ENCODE measurements around the gene PRRC2B. TPM values are rescaled to one million over a fixed set of nuclear protein-coding genes. Genes with fewer than 3 reads are reported as not detected.
"Not testable (repeated sequence)": the region's sequence is repeated elsewhere in the genome, so short reads cannot be mapped to it uniquely, and the experiment has no call there.

PRRC2B gene
- 100 to 1,000 TPM; 130 to 173 (median 145) TPM for total RNA-seq (2021; fragmentation: NEBNext Ultra II Directional; extraction: Animal tissue kit (Norgen Biotek cat#: 25700))
- long read RNA-seq, partial matches to known transcripts, result 5 of 21 reads
- long read RNA-seq, other reads (novel, unspliced or antisense), result 15 of 21 reads

DNA sequence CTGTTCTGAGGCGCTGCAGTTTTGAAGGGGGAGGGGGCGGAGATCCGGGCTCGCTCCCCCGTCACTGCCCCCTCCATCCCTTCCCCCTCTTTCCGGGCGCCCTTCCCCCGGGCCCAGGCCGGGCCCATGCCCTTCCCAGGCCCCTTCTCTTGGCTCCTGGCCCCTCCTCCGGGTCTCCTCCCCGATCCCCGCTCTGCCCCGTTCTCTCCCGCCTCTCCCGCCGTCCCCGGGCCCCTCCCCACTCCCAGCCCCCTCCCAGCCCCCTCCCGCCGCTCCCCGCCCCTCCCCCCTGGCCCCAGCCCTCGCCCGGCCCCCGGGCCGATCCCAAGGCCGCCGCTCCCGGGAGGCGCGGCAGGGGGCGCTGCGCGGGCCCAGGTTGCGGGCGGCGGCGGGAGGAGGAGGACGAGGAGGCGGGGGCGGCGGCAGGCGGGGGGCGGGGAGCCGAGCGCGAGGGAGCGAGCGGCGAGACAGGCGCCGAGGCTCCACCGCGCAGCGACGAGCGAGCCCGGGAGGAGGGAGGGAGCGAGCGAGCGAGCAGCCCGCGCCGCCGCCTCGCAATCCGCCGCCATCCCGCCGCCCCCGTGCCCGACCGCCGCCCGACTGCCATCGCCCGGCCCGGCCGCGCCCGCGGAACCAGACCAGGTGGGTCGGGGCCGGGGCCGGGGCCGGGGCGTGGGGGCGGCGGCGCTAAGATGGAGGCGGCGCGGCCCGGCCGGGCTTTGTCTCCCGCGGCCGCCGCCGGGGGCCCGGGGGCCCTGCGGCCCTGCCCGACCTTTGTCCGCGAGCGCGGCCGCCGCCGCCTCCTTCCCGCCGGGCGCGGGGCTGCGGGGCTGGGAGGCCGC, at the start of gene PRRC2B:
PRRC2B (plus strand) TSS at position 465 of the 842 bp plus-strand sequence. CDS start 36,059 bp downstream, outside the sequence.
- peak; percentile 48 for DNase-seq
- peaks cover 11% of the 10 kb centered on the region; the same call in 1 of the 2 replicates for H3K36me3 Mint-ChIP-seq (ENCODE audit: low read depth)
- peak within 1 kb of the TSS; percentile 98 for H3K4me3 Mint-ChIP-seq
- peaks cover 8% of the 10 kb centered on the region for H3K27me3 Mint-ChIP-seq (ENCODE audit: insufficient read depth)
- H3K4me1 Mint-ChIP-seq (ENCODE audit: low read depth), result peaks cover 43% of the 10 kb centered on the region
- H3K27ac Mint-ChIP-seq, result peak within 1 kb of the TSS; percentile 93
- no peaks in the 10 kb centered on the region for H3K9me3 Mint-ChIP-seq
- TF ChIP-seq, protein P1, sequence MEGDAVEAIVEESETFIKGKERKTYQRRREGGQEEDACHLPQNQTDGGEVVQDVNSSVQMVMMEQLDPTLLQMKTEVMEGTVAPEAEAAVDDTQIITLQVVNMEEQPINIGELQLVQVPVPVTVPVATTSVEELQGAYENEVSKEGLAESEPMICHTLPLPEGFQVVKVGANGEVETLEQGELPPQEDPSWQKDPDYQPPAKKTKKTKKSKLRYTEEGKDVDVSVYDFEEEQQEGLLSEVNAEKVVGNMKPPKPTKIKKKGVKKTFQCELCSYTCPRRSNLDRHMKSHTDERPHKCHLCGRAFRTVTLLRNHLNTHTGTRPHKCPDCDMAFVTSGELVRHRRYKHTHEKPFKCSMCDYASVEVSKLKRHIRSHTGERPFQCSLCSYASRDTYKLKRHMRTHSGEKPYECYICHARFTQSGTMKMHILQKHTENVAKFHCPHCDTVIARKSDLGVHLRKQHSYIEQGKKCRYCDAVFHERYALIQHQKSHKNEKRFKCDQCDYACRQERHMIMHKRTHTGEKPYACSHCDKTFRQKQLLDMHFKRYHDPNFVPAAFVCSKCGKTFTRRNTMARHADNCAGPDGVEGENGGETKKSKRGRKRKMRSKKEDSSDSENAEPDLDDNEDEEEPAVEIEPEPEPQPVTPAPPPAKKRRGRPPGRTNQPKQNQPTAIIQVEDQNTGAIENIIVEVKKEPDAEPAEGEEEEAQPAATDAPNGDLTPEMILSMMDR (IDR thresholded peaks at IDR 0.05), result peak; percentile 74

DNA sequence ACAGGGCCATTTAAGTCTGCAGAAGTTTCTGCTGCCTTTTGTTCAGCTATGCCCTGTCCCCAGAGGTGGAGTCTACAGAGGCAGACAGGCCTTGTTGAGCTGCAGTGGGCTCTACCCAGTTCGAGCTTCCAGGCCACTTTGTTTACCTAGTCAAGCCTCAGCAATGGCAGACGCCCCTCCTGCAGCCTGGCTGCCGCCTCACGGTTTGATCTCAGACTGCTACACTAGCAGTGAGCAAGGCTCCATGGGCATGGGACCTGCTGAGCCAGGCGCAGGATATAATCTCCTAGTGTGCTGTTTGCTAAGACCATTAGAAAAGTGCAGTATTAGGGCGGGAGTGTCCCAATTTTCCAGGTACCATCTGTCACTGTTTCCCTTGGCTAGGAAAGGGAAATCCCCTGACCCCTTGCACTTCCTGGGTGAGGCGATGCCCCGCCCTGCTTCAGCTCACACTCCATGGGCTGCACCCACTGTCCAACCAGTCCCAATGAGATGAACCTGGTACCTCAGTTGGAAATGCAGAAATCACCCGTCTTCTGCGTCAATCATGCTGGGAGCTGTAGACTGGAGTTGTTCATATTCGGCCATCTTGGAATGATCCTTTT, 48.9 kb upstream of the PRRC2B start:
- peaks cover 25% of the 10 kb centered on the region for H3K27me3 Mint-ChIP-seq (ENCODE audit: insufficient read depth)
- not testable (repeated sequence) for H3K36me3 Mint-ChIP-seq (ENCODE audit: low read depth); H3K27ac Mint-ChIP-seq; H3K4me1 Mint-ChIP-seq (ENCODE audit: low read depth); H3K9me3 Mint-ChIP-seq; H3K4me3 Mint-ChIP-seq; DNase-seq

DNA sequence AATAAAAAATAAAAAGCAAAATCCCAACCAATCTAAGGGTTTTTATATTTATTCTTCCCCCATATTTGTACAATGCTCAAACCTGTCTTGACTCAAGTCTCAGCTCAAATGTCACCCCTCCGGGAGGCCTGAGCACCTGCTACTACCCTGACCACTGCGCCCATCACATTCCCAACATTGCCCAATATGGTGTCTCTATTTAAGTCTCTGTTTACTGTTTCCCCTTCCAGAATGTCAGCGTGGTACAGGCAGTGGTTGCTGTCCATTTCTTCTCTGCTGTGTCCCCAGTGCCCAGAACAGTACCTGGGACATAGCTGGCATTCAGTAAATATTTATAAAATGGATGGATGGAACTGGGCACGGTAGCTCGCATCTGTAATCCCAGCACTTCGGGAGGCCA, 47.3 kb upstream of the PRRC2B start:
- Mint-ChIP-seq H3K27me3 (ENCODE audit: insufficient read depth) (peaks cover 19% of the 10 kb centered on the region), H3K27ac (no peak overlapping the region), H3K9me3 (no peaks in the 10 kb centered on the region), H3K4me3 (no peak overlapping the region), H3K4me1 (ENCODE audit: low read depth) (peaks cover 8% of the 10 kb centered on the region), H3K36me3 (ENCODE audit: low read depth) (no peaks in the 10 kb centered on the region)
- TF ChIP-seq, protein P1 (IDR thresholded peaks at IDR 0.05), result no peak
- no peak for DNase-seq

DNA sequence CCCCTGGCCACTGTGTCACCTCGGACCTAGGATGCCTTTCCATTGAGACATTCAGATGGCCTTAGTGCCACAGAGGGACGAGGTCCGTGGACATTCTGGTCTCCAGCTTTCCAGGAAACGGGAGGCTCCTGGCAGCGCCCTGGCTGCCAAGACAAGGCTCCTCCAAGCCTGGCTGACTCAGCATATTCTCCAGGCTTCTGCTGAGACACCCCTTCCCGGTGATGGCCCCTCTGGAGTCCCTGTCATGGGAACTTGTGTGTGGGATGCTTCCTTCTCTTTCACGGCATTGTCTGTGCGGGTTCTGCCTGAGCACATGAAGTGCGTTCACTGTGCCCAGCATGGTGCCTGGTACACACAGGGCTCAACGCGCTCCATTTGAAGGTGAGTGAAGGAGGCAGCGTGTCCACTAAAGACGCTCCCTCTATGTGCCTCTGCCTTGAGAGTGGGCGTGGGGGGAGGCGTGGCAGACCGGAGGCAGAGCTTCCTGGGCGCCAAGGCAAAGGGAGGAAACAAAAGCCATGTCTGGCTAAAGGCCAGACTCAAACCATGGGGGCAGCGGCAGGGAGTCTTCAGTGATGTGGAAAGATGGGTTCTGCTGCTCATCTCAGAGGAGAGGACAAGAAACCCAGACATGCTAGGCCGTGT, 46.4 kb upstream of the PRRC2B start:
- Mint-ChIP-seq H3K36me3 (ENCODE audit: low read depth) (no peaks in the 10 kb centered on the region), H3K27ac (no peak overlapping the region), H3K4me1 (ENCODE audit: low read depth) (peaks cover 8% of the 10 kb centered on the region), H3K27me3 (ENCODE audit: insufficient read depth) (peaks cover 17% of the 10 kb centered on the region), H3K9me3 (no peaks in the 10 kb centered on the region), H3K4me3 (no peak overlapping the region)
- no peak for DNase-seq
- TF ChIP-seq, protein P1 (IDR thresholded peaks at IDR 0.05), result no peak

DNA sequence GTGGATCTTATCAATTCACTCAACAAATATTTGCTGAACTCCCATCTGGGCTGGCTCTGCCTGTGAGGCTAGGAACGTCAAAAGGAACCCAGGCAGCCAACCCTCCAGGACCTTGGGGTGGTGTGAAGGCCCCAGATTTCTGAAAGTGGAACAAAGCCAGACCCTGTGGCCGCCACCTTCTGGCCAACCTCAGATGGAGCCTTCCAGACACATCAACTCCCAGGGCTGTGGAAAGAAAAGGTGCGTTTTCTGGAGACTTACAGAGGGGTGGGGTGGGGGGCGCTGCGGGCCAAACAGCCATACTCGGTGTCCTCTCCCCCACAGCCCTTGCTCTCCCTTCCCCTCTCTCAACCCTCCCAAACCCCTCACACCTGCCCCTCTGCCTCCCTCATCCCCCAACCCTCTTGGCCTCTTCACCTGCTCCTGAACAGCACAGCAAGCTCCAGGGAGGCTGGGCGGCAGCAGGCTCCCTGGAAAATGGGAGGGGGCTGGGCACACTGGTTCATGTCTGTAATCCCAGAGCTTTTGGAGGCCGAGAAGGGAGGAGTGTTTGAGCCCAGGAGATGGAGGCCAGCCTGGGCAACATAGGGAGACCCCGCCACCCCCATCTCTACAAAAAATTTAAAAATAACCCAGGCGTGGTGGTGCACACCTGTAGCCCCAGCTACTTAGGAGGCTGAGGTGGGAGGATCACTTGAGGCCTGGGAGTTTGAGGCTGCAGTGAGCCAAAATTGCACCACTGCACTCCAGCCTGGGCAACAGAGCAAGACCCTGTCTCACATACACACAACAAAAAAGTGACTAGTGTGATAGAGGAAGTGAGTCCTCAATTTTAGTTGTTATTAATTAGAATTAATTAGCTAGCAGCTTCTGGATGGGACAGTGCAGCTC, 45.0 kb upstream of the PRRC2B start:
- no peak overlapping the region for H3K4me3 Mint-ChIP-seq
- no peaks in the 10 kb centered on the region for H3K9me3 Mint-ChIP-seq
- peaks cover 8% of the 10 kb centered on the region for H3K4me1 Mint-ChIP-seq (ENCODE audit: low read depth)
- H3K27ac Mint-ChIP-seq, result no peak overlapping the region
- TF ChIP-seq, protein P1 (IDR thresholded peaks at IDR 0.05), result peak; percentile 50
- no peaks in the 10 kb centered on the region for H3K36me3 Mint-ChIP-seq (ENCODE audit: low read depth)
- no peak for DNase-seq
- peaks cover 12% of the 10 kb centered on the region; the same call in 1 of the 2 replicates for H3K27me3 Mint-ChIP-seq (ENCODE audit: insufficient read depth)
